Right hindlimb (tissue), 1 donor: ENCODE measurements around the gene ADAMTS6.
A peak's percentile ranks its signal among the peaks of the same experiment; 100 is the strongest.

Experiments used
- DNase-seq: peaks from one replicate; pipeline ENCODE4 v3.0.0-alpha.2; 2018

Gene ADAMTS6

DNA sequence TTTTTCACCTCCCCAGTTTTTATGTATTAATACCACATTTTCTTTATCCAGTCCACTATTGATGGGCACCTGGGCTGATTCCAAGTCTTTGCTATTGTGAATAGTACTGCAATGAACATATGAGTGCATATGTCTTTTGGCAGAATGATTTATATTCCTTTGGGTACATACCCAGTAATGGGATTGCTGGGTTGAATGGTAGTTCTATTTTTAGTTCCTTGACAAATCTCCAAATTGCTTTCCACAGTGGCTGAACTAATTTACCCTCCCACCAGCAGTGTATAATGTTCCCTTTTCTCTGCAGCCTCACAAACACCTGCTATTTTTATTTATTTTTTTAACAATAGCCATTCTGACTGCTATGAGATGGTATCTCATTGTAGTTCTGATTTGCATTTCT, 340.2 kb downstream of the ADAMTS6 start:
- DNase-seq, result no peak

DNA sequence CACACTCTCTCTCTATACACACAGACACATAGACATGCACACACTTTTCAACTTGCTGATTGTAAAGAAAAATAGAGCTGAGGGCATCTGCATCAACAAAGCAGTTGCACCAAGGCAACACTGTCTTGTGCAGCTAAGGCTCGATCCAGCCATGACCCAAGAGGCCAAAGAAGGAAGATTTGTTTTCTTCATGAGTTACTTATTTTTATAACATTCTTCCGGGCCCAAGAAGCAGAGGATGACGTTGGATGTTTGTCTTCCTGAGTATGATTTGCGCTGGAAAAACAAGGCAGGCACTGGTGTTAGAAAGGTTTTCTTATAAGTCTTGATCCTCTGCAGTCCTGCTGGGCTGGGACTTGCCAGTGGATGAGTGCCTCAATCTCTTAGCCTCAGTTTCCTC, 344.1 kb downstream of the ADAMTS6 start:
- DNase-seq, result no peak

DNA sequence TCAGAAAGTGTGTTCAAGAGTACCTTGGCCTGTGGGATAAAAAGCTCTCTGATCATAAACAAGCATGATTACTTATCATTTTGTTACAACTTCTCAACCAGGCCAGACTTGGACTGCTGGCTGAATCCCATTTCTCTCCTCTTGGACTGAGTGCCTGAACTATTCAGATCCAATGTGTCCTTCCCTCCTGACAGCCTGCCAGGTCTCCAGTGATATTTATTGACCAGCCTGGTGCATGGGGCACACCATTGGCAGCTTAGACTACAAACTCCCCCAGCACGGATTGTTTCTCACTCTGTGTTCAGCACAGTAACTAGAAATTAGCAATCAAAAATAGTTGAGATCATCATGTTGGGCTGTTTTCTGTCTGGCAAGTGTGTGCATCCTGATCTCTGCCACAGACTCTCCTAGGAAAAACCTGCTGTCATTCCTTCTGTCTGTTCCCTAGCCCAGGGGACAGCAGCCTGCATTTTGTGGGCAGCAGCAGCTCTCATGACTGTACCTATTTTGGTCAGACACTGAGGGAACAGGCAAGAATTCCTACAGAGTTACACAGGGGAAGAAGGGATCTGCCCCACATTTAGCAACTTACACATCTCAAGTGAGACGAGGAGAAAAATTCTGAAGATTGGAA, 348.1 kb downstream of the ADAMTS6 start:
- DNase-seq, result no peak

DNA sequence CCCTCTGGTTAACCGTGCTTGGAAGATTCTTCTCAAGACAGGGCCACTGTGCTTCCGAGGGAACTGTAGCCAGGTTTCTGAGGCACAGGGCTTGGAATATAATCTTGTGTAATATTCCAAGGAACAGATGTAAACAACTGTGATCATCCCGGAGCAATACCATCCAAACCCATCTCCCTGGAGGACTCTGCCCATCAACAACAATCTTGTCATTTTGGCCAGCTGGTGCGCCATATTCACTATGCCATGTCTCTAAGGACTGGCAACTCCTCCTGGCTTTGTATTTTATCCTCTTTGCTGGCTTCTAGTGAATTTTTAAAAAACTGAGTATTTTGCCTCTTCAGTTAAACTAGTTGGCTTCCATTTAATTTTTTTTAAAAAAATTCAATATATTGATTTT, 349.3 kb downstream of the ADAMTS6 start:
- DNase-seq, result no peak

DNA sequence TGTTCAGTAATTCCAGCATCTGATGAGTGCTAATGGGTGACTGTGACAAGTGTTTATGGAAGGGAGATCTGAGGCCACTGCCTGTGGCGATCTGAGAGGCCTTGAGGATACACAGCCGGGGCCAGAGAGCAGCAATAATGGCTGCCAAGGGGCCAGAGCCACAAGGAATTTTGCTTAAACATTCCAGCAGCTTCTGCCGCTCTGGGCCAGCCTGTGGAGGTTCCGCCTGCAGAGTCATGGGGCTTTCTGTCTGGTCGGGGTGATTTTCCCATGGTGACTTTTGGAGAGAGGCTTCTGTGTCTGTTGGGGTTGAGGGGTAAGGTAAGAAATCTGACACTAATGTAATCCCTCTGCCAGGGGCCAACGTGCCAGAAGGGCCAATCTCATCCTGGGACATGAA, 353.5 kb downstream of the ADAMTS6 start:
- DNase-seq, result no peak

DNA sequence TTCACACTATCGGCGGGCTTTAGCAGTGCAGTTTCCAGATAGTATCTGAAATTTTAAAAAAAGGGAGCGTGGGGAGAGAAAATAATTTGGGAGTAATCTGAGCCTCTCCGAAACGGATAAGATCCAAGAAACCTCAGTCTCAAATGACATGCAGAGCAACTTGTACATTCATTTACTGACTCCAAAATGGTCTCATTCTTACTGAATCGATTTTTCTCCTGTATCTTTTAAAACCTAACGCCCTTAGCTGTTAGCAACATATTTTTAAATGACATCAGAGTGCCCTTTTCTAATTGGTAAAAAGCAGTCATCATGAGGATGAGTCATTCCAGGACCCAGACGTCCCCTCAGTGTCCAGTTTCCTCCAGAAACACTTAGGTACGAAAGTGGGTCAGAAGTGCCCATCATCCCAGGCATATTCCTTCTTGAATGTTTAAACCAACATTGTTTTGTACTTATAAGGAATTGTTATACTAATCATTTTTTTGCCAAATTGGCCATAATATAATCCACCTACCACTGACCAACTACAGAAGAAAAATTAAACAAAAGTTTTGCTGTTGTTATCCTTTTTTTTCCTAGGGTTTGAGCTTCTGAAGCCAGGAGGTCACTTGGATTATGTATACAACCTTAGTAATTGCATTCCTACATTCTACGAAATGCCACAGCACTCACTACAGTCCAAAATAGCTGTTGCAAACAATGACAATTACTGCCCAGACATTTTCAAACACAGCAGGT, 354.4 kb downstream of the ADAMTS6 start:
- DNase-seq, result no peak

DNA sequence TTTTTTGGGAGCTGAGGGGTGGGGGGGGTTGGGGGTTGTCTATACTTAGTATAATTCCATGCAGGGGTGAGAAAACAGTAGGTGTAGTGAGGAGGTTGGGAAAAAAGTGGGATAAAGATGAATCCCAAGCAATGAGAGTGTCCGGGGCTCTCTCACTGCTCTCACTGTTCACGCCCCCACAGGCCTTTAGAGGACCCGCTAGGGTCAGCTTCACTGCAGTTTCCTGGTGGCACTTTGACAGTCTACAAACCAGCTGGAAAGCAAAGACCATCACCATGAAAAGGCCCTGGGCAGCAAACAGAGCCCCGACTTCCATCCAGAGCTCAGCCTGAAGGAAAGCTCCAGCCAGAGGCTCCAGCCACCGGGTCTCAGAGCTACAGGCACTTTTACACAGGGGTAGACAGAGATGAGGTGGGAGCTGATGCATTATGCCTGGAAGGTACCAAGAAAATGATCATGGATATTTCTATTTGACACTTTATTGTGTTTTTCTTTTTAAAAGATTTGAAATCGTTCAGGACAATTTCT, 355.1 kb downstream of the ADAMTS6 start:
- DNase-seq, result no peak

DNA sequence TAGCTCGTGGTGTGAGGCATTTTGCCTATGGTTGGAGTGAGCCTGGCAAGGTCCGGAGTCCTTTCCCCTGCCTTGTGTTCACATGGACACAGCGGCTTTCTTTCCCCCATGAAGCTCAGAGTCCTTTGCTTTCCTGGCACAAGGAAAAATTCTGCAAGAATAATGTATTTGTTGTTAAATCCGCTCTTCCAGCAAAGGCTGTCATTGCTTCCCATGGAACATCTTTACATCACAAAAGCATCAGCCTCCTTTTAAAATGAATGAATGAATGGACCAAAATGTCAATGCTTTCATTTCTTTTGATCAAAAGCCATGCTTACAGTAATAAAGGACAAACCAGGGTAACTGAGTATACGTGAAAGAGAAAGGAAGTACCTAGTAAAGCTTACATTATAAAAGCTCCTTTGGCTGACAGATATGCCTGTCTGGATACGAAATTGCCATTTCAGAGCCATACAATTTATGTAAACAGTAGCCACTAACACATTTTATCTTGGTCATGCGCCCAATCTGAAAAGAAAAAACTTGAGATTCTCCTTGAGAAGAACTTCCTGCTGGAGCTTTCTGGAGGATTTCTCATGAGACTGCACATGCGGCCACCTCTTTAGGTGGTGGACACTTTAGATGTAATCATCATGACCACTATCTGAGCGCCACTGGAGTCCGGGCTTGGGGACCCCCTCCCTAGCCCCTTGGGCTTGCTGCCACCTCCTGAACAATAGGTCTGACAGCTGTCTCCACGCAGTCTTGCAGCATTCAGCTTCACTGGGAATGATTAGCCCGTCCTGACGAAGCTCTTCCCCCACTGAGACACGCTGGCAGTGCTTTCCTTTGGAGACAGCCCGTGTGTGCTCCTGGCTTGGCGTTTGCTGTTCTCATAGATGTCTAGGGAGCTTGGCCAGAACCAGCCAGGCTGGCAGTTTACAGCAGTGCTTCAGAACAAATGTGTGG, 355.9 kb downstream of the ADAMTS6 start:
- DNase-seq, result no peak

DNA sequence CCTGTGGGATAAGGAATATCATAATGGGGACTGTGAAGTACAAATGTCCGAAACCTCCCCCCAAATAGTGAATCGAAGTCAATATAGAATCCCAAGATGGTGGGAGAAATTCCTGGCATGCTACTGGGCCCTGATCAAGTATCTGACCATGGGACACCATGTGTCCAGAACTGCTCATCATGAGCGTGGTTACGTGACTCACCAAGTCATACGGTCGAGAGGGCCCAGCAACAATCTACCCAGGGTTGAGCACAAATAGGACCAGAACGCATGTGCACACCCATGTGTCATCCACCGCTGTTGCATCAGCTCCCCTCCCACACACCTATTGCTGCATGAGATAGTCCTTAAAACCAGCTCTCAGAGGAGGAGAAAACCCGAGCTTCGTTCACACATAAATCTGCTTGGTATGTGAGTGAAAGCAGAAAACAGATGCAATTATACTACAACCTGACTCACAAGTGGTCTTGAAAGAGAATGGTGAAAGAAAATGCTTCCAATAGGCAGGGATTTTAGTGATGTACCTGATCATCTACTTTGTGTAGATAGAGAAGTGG, 359.8 kb downstream of the ADAMTS6 start:
- no peak for DNase-seq

DNA sequence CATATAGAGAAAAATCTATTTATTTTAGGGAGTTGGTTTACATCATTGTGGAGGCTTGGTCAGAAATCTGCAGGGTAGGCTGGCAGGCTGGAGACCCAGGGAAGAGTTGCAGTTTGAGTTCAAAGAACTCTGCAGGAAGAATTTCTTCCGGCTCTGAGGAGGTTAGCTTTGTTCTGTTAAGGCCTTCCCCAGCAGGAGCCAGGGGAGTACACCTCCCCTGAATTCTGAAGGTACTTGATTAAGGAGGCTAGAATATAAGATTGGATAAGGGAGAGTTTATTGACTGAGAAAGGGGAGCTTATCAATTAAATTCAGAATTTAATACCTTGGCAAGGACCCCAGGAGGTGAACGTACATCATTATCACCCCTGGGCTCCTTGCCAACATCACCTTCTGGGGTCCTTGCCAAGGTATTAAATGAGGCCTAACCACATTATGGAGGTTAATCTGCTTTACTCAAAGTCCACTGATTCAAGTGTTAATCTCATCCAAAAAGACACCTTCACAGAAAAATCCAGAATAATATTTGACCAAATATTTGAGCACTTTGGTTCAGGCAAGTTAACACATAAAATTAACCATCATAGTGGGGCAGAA, 361.3 kb downstream of the ADAMTS6 start:
- no peak for DNase-seq

DNA sequence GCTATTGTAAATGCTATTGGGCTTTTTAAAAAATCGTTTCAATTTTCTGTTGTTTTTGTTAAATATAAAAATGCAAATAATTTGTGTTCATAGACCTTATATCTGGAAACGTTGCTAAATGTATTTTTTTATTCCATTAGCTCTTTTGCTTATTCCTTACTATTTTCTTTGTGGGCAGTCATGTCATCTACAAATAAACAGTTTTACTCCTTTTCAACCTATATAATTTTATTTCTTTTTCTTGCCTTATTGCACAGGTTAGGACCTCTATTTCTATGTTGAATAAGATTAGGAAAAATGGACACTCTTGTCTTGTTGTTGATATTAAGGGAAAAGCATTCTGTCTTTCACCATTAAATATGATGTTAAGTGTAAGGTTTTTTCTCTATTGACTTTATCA, 364.2 kb downstream of the ADAMTS6 start:
- no peak for DNase-seq

DNA sequence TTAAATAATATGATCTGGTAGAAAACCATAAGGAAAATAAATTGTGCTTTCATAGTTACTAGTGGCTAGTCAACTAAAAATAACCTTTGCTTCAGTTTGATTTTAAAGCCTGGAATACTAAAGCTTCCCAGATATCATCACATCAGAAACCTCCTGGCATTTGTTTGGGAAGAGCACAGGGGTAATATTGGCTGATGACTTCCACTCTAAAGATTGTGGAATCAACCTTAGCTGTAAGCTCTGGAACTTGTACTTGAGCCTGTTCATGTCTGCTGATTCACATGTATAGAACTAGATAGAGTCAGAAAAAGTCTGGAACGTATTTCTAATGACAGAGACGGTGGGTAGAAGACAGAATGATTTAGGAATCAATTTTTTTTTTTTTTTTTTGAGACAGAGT, 367.9 kb downstream of the ADAMTS6 start:
- no peak for DNase-seq

DNA sequence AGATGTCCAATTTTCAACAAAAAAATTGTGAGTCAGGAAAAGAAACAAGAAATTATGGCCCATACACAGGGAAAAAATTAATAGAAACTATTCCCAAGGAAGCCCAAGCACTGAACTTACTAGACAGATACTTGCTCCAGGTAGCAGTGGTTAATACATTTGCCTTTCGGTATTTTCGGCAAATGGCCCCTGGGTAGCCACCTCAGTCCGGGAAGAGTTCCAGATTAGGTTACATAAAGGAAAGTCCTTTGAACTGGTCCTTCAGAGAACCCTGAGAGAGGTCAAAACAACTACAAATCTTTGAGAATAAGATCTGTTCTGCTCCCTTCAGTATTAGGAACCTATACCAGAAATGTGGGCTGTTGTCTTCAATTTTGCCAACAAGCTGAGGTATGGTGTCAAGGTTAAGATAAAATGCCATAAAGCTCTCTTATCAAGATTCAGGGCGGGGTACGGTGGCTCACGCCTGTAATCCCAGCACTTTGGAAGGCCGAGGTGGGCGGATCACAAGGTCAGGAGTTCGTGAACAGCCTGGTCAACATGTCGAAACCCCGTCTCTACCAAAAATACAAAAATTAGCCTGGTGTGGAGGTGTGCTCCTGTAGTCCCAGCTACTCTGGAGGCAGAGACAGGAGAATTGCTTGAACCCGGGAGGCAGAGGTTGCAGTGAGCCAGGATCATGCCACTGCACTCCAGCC, 369.6 kb downstream of the ADAMTS6 start:
- DNase-seq, result no peak

DNA sequence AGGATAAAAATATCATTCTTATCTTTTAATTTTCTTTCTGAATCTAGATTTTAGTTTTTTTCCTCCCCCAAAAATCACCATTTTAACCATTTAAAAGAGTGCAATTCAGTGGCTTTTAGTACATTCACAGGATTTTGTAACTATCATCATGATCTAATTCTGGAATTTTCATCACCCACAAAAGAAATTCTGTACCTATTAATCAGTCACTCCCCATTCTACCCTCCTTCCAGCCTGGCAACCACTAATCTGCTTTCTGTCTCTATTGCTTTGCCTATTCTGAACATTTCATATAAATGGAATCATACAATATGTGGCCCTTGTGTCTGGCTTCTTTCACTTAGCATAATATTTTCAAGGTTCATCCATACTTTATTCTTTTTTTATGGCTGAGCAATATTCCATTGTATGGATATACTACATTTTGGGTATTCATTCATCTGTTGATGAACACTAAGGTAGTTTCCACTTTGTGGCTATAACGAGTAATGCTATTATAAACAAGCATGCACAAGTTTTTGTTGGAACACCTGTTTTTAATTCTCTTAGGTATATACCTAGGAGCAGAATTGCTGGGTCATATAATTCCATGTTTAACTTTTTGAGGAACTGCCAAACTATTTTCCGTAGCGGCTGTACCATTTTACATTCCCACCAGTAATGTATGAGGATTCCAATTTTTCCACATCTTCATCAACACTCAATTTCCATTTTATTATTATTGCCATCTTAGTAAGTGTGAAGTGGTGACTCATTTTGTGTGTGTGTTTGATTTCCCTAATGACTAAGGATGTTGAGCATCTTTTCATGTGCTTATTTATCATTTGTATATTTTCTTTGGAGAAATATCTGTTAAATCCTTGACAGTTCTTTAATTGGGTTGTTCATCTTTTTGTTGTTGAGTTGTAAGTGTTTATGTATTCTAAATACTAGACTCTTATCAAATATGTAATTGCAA, 372.7 kb downstream of the ADAMTS6 start:
- no peak for DNase-seq

DNA sequence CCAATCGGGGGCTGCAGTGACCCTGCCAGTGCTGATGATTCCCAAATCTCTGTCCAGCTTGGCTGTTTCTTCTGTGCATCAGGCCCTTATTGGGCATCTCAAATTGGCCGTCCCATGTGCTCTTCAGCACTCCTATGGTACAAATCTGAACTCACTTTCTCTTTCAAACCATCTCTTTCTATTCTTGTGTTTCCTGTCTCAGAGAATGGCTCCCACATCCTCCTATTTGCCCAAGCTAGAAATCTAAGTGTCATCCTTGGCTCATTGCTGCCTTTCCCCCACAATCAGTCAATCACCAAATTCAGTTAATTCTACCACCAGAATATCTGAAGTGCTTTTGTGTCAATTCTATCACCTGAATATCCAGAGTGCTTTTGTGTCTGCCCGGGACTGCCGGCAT, 376.4 kb downstream of the ADAMTS6 start:
- DNase-seq, result no peak

DNA sequence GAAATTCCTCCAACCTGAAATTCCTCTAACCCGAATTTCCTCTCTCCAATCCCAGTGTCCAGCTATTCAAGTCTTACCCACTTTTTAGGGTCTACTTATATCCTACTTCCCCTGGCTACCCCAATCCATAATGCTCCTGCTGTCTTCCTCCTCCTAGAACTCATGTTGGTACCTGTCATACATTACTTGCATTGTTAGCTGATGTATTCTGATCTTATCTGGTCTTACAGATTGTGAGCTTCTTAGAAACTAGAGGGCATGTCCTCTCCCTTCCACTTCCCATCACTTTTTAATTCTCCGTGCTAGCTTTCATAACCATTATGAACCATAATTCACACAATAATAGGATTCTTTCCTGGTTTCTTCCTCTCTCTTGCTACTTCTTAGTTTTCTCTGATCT, 376.9 kb downstream of the ADAMTS6 start:
- DNase-seq, result no peak

DNA sequence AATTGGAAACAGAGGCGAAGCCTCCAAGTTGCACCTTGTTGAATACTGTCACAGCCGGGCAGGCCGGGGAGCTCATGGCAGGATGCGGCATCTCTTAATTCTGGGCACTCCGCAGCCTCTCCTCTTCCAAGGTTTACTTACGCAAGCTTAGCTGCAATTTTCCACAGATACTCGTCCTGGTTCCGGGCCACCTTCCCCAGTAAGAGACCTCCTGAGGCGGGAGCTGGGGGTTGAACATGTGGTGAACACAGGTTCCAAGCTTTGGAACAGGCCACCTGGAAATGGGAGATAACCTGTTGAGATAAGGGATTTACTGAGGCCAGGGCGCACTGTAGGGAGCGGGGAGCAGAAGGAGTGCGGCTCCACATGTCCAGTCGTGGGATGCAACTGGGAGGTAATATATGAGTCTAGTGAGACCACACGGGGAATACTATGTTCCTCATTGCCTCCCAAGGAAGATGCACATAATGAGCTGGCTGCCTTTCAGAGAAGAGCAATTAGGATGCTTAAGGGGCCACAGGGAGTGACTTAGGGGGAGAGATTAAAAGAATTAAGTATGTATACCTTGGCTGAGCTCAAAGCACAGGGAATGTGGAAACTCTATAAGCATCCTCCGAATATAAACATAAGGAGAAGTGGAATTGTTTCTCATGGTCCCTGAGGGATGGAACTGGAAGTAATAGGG, 377.8 kb downstream of the ADAMTS6 start:
- peak; percentile 56 for DNase-seq

DNA sequence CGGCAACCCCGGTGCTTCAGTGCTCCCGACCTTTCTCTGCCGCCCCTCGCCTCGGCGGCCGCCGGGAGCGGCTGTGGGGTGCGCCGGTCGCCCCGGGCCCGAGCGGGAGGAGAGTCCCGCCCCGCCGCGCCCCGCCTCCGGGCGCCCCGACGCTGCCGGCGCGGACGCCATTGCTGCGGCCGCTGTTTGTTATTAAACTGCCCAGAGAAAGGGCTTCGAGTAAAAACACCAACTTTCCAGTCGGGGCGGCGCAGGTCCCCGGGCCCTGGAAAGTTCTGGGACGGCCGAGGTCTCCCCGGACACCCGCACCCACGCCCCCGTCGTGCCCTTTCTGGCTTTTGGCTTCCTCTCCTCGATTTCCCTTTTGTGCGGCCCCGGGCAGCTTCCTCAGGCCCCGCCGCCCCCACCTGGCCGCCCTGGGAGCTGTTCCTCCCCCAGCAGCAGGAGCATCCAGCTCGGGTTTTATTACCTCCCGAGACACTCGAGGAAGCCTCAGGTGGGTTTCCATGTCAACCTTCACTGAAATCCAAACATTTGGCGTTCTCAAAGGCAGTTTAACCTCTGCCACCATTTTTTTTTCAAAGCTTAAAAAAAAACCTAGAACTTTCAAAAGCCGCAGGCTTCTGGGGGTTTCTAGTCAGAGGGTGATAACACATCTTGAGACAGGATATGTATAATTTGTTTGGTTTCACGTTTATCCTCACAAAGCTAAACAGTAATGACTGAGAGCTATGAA, 378.6 kb downstream of the ADAMTS6 start:
- DNase-seq, result peak; percentile 79

DNA sequence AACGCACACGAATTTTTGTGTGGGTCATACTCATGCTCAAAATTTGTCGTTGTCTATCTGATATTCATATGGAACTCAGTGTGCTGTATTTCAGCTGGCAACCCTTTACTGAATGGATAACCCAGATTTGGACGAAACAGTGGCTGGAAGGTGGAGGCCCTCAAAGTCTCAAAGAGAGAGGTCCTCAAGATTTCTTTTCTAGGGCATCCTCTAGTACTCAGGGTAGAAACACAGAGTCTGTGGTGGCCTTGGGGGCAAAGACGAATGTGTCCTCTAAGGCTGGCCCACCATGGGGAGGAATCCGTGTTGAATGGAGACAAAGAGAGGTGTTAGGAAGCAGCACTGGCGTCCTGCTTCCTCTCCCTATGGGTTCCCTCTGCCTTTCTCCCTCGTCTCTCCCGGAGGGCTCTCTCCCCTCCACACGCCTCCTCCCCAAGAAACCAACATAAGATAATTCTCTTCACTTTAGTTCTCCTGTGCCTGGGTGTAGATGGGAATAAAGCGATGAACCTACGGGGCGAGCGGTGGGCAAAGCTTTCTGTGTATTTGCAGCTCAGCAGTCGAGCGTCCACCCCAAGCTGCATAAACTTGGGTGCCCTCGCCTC, 379.2 kb downstream of the ADAMTS6 start:
- DNase-seq, result no peak
